Testis (tissue), 5 donors: ENCODE measurements around the gene IQSEC3. TPM values are rescaled to one million over a fixed set of nuclear protein-coding genes. Genes with fewer than 3 reads are reported as not detected.
"Not testable (repeated sequence)": the region's sequence is repeated elsewhere in the genome, so short reads cannot be mapped to it uniquely, and the experiment has no call there.

ENCODE experiments used
- DNase-seq: peaks from one replicate; pipeline ENCODE4 v3.0.0-alpha.2; 2019
- H3K27ac ChIP-seq, 2 donors: fragments of 200-600 bp; sonication (generic); one replicate each; pipeline ENCODE4 v1.5.1; 2019
- H3K27me3 ChIP-seq: fragments of 200-600 bp; sonication (generic); one replicate; pipeline ENCODE4 v1.5.1; 2019
- H3K36me3 ChIP-seq: fragments of 200-600 bp; sonication (generic); one replicate; pipeline ENCODE4 v1.5.1; 2017; ENCODE audit warnings: low read depth; ENCODE audit errors: missing control alignments
- H3K4me1 ChIP-seq: fragments of 200-600 bp; sonication (generic); one replicate; pipeline ENCODE4 v1.5.1; 2019
- H3K4me3 ChIP-seq, 2 donors: fragments of 200-600 bp; sonication (generic); one replicate each; pipeline ENCODE4 v1.5.1; 2017 to 2019
- H3K9me3 ChIP-seq: fragments of 200-600 bp; sonication (generic); one replicate; pipeline ENCODE4 v1.5.1; 2017
- CTCF ChIP-seq, 3 experiments: fragments of 450-650 bp in 2 of 3; fragments of 200-600 bp in 1 of 3; sonication (generic) in 1 of 3; IDR thresholded peaks; one replicate each; pipeline ENCODE4 v1.5.1; 2016 to 2019; ENCODE audit warnings: antibody characterized with exemption in 3 of 3, mild to moderate bottlenecking in 2 of 3, moderate library complexity in 1 of 3
- POLR2A ChIP-seq: fragments of 450-650 bp; IDR thresholded peaks from one replicate; pipeline ENCODE4 v1.6.1; 2017; ENCODE audit warnings: antibody characterized with exemption, mild to moderate bottlenecking, moderate library complexity
- WGBS, 2 donors: methylation state at CpG; one replicate each; pipeline ENCODE4 v1.1.5; 2018; 5-methylcytosine and 5-hydroxymethylcytosine counted together
- intact Hi-C: fragments of 100-400 bp; cut with DNase I; formaldehyde crosslinking; loops from one replicate; pipeline ENCODE4 v1.15.1; 2023; ENCODE audit warnings: low total_unique reads
- long read RNA-seq, 2 donors: transcript quantifications; one replicate each; lab custom pipeline, GENCODE V29; 2026
- polyA plus RNA-seq: library from polyadenylated mRNA; stranded (reverse); fragments of 350-450 nt; fragmentation: Illumina TruSeq; extraction: RNeasy Lipid Tissue Mini Kit (QIAGEN cat#74804); gene quantifications from one replicate; pipeline ENCODE4 v1.2.3, GENCODE V29; 2014; ENCODE audit warnings: low read depth, low replicate concordance; ENCODE audit not compliant: insufficient read depth
- total RNA-seq, 2 donors: library from RNA; depleted of rRNA; stranded (reverse); fragments of >200 nt; gene quantifications; one replicate each; pipeline ENCODE4 v1.2.3, GENCODE V29; 2016

The IQSEC3 gene
- total RNA-seq (10 to 100 TPM in 1 of 2 donors, 1 to 10 TPM in 1; 3.9 to 12.2 TPM), polyA plus RNA-seq (4.5 TPM)
- long read RNA-seq, donor 1, result 0 reads
- long read RNA-seq, donor 2, partial matches to known transcripts, result 0 of 1 reads
- long read RNA-seq, donor 2, other reads (novel, unspliced or antisense), result 0 of 1 reads

- H3K27ac ChIP-seq, H3K4me1 ChIP-seq, H3K27me3 ChIP-seq, H3K9me3 ChIP-seq, intact Hi-C loops, H3K36me3 ChIP-seq, DNase-seq, H3K4me3 ChIP-seq: not testable (repeated sequence)
- 0% methylated on average over 9 of the region's 27 CpGs; no CpG with 5 or more reads in 1 of the 2 donors for WGBS, 2 donors
These were observed at the start of gene IQSEC3 for GRCh38 chr12:66428-66781. TSS of gene IQSEC3 (plus strand) at chr12:66767. CDS start at chr12:66883, 116 bp downstream.

DNA sequence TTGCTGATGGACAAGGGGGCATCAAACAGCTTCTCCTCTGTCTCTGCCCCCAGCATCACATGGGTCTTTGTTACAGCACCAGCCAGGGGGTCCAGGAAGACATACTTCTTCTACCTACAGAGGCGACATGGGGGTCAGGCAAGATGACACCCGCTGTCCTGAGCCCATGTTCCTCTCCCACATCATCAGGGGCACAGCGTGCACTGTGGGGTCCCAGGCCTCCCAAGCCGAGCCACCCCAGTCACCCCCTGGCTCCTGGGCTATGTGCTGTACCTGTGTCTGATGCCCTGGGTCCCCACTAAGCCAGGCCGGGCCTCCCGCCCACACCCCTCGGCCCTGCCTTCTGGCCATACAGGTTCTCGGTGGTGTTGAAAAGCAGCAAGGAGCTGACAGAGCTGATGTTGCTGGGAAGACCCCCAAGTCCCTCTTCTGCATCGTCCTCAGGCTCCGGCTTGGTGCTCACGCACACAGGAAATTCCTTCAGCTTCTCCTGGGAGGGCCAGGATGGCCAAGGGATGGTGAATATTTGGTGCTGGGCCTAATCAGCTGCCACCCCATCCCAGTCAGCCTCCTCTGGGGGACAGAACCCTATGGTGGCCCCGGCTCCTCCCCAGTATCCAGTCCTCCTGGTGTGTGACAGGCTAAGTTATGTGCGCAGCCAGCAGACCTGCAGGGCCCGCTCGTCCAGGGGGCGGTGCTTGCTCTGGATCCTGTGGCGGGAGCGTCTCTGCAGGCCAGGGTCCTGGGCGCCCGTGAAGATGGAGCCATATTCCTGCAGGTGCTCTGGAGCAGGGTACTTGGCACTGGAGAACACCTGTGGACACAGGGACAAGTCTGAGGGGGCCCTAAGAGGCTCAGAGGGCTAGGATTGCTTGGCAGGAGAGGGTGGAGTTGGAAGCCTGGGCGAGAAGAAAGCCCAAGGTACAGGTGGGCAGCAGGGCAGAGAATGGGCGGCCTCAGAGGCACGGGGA lies 48.9 kb upstream of the IQSEC3 start:
- not testable (repeated sequence) for H3K4me1 ChIP-seq, H3K4me3 ChIP-seq
- DNase-seq, result peak; percentile 8

DNA sequence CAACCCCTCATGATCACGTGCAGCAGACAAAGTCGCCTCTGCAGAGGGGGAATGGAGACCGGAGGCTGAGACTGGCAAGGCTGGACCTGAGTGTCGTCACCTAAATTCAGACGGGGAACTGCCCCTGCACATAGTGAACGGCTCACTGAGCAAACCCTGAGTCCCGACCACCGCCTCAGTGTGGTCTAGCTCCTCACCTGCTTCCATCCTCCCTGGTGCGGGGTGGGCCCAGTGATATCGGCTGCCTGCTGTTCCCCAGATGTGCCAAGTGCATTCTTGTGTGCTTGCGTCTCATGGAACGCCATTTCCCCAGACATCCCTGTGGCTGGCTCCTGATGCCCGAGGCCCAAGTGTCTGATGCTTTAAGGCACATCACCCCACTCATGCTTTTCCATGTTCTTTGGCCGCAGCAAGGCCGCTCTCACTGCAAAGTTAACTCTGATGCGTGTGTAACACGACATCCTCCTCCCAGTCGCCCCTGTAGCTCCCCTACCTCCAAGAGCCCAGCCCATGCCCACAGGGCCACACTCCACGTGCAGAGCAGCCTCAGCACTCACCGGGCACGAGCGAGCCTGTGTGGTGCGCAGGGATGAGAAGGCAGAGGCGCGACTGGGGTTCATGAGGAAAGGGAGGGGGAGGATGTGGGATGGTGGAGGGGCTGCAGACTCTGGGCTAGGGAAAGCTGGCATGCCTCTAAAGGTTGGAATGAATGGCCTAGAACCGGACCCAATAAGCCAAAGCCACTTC lies 47.6 kb upstream of the IQSEC3 start:
- H3K4me1 ChIP-seq, intact Hi-C loops, H3K9me3 ChIP-seq, DNase-seq, H3K36me3 ChIP-seq, H3K27me3 ChIP-seq, H3K27ac ChIP-seq, H3K4me3 ChIP-seq: not testable (repeated sequence)
- WGBS, 2 donors, result 75 to 87% methylated on average over 6 to 8 of the region's 26 CpGs

More for the DNA sequence above, 48.9 kb upstream of the IQSEC3 start:
- H3K27me3 ChIP-seq, H3K9me3 ChIP-seq, intact Hi-C loops, H3K27ac ChIP-seq, H3K36me3 ChIP-seq: not testable (repeated sequence)
- WGBS, 2 donors, result 95 to 96% methylated on average over 3 to 12 of the region's 23 CpGs

GRCh38 chr12:19906-20305 lies 46.7 kb upstream of the IQSEC3 start:
- H3K4me3 ChIP-seq, H3K9me3 ChIP-seq, H3K36me3 ChIP-seq, DNase-seq, H3K27ac ChIP-seq, H3K27me3 ChIP-seq, H3K4me1 ChIP-seq, intact Hi-C loops: not testable (repeated sequence)
- no CpG with 5 or more reads among the region's 11 CpGs for WGBS, 2 donors

- DNase-seq, result peak; percentile 6
- Histone ChIP-seq H3K4me1 (no peaks in the 10 kb centered on the region), H3K9me3 (no peaks in the 10 kb centered on the region), H3K36me3 (no peaks in the 10 kb centered on the region), H3K27ac (no peak overlapping the region), H3K4me3 (no peak overlapping the region), H3K27me3 (no peaks in the 10 kb centered on the region)
- WGBS, 2 donors, result 38 to 69% methylated on average over 6 of the region's 6 CpGs
- intact Hi-C loops, result no loop called here
- TF ChIP-seq POLR2A (no peak), CTCF (IDR thresholded peaks at IDR 0.05) (no peak)
These were observed 45.8 kb upstream of the IQSEC3 start for GRCh38 chr12:20757-21156.

DNA sequence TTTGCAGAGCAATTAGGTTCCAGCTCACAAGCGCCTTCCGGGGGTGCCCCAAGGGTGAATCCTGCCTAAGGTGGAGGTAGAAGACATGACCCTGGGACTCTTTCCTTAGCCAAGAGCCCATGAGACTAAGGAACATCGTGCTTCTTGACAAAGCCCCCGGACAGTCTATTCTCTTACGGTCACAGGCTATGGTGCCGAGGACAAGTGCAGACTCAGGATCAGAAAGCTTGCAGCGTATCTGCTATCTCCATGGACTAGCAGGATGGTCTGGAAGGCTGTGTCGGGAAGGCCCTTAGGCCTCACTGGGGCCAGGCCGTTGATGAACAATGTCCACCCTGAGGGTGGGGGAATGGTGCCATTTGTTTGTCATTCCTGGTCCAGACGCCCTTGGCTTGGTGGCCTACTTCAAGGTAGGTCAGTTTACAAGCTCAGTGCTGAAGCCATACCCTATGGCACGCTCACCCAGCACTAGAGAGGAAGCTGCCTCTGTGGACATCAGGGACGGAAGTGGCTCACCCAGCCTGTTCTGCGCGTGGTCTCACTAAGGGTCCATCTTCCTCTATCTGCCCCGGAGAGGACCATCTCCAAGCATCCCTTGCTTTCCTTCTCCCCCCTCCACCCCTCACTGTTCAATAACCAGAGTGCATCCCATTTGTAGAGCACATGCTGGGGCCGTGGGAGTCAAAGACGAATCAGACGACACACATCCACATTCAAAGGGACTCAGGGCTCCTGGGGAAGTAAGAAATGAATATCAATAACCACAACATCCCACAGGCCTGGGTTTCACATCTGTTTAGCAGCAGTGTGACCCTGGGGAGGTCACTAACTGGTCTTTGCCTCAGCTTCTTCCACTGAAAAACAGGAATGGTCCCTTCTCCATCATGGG lies 45.0 kb upstream of the IQSEC3 start:
- H3K4me3 ChIP-seq, result no peak overlapping the region
- intact Hi-C loops, result no loop called here
- H3K27me3 ChIP-seq, result no peaks in the 10 kb centered on the region
- H3K4me1 ChIP-seq, result no peaks in the 10 kb centered on the region
- H3K36me3 ChIP-seq, result no peaks in the 10 kb centered on the region
- no peaks in the 10 kb centered on the region for H3K9me3 ChIP-seq
- no peak overlapping the region for H3K27ac ChIP-seq
- 68 to 73% methylated on average over 18 of the region's 18 CpGs for WGBS, 2 donors
- DNase-seq, result peak; percentile 11
- TF ChIP-seq POLR2A, result no peak
- no peak for TF ChIP-seq CTCF (IDR thresholded peaks at IDR 0.05)
